Measurements from ENCODE around the gene AKT1.

GRCh38 chr14:104774453-104775072 is 21.0 kb downstream of the AKT1 start:
- no peak for TF ChIP-seq CTCF (conservative IDR thresholded peaks at IDR 0.05; ENCODE audit: low read depth, low read length)
- no peak for TF ChIP-seq EZH2 (IDR thresholded peaks at IDR 0.05; ENCODE audit: borderline replicate concordance, low read depth, low read length, poor library complexity, severe bottlenecking)
